SU-DHL-6 (cell line): ENCODE data around the gene NPC2.

Source experiments
- H2AFZ ChIP-seq: fragments of 200-600 bp; sonication (generic); 2 replicates; pipeline ENCODE4 v1.6.1; 2014; ENCODE audit warnings: low read depth, mild to moderate bottlenecking, moderate library complexity, mixed read lengths, antibody characterized with exemption, low read length; ENCODE audit not compliant: severe bottlenecking
- H3F3A ChIP-seq: fragments of 200-600 bp; shearing (Covaris generic); 2 replicates; pipeline ENCODE4 v1.6.0; 2016; ENCODE audit warnings: antibody characterized with exemption, mild to moderate bottlenecking; ENCODE audit not compliant: insufficient read depth
- H3K27ac ChIP-seq: fragments of 200-600 bp; sonication (generic); 2 replicates; pipeline ENCODE4 v1.5.1; 2016; ENCODE audit warnings: low read depth, mild to moderate bottlenecking, low read length, moderate library complexity, mixed read lengths
- H3K27me3 ChIP-seq: fragments of 200-600 bp; sonication (generic), shearing (Covaris generic); 2 replicates; pipeline ENCODE4 v1.6.0; 2014; ENCODE audit warnings: mild to moderate bottlenecking, low read length
- H3K36me3 ChIP-seq: fragments of 200-600 bp; sonication (generic); 2 replicates; pipeline ENCODE4 v1.6.1; 2014; ENCODE audit warnings: mild to moderate bottlenecking, low read length, mixed read lengths
- H3K4me2 ChIP-seq: fragments of 300-600, 200-600 bp; shearing (Covaris generic), sonication (generic); 2 replicates; pipeline ENCODE4 v1.6.0; 2014; ENCODE audit warnings: low read length, low read depth, mild to moderate bottlenecking; ENCODE audit not compliant: poor library complexity, severe bottlenecking
- H3K4me3 ChIP-seq: fragments of 200-600 bp; sonication (generic); 2 replicates; pipeline ENCODE4 v1.5.1; 2014; ENCODE audit warnings: antibody characterized with exemption, low read length, mild to moderate bottlenecking, mixed read lengths; ENCODE audit not compliant: insufficient read depth, poor library complexity, severe bottlenecking
- H3K79me2 ChIP-seq: fragments of 200-600 bp; sonication (generic); 2 replicates; pipeline ENCODE4 v1.6.1; 2014; ENCODE audit warnings: mild to moderate bottlenecking, low read length, moderate library complexity; ENCODE audit not compliant: insufficient read depth
- H3K9ac ChIP-seq: fragments of 200-600 bp; sonication (generic); 2 replicates; pipeline ENCODE4 v1.7.0; 2014; ENCODE audit warnings: mild to moderate bottlenecking, low read length
- H3K9me2 ChIP-seq: fragments of 200-600 bp; sonication (generic); replicated peaks from 2 replicates; pipeline ENCODE4 v1.6.1; 2014; ENCODE audit warnings: low read length; ENCODE audit not compliant: insufficient read depth
- H3K9me3 ChIP-seq: fragments of 200-600 bp; sonication (generic); 2 replicates; pipeline ENCODE4 v1.6.1; 2014; ENCODE audit warnings: low read length, mixed read lengths; ENCODE audit not compliant: insufficient read depth
- H4K20me1 ChIP-seq: fragments of 200-600 bp; sonication (generic); 2 replicates; pipeline ENCODE4 v1.6.1; 2014; ENCODE audit warnings: low read depth, mild to moderate bottlenecking, antibody characterized with exemption, low read length, moderate library complexity, mixed read lengths
- CTCF ChIP-seq: fragments of 200-600 bp; sonication (generic); IDR thresholded peaks from one replicate; pipeline ENCODE4 v1.5.1; 2017; ENCODE audit warnings: antibody characterized with exemption, mild to moderate bottlenecking, low read length, moderate library complexity; ENCODE audit not compliant: insufficient read depth, poor library complexity, severe bottlenecking
- EZH2phosphoT487 ChIP-seq: fragments of 200-600 bp; sonication (generic), shearing (Covaris generic); conservative IDR thresholded peaks from 2 replicates; pipeline ENCODE4 v1.6.1; 2018; ENCODE audit warnings: mild to moderate bottlenecking, antibody characterized with exemption, low read length, moderate library complexity, mixed read lengths

Gene NPC2

DNA sequence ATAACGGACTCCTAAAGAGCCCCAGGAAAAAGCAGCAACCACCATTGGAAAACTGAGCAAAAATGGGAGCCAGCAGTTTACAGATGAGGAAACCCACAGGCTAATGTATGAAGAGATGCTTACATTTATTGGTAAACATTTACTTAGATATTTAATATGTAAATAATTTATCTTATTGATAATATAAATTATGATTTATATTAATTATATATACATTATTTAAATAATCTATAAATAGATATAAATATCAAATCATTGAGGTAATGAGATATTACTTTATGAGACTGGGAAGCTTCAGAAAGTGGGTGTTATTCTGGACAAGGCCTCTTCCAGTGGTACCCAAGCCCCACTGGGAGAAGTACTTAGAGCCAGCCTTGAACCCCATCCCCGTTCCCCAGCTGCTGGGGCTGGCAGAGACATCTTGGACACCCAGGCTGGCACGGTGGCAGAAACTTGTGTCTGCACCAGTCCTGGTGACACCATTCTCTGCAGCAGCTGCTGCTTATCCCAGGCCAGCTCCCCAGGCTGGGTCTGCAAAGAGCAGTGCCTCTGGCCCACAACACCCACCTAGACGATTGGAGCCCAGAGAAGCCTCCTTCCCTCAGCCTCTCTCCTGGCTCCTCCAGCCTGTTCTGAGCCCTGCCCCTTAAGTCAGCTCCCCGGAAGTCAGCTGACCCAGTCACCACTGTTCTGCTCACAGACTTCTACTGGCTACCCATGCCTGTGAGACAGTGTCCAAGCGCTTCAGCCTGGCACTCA is 26.4 kb upstream of the NPC2 start:
- H3K27me3 ChIP-seq: no peaks in the 10 kb centered on the region
- H3F3A ChIP-seq: no peaks in the 10 kb centered on the region
- no peak overlapping the region for H3K9ac ChIP-seq
- no peaks in the 10 kb centered on the region for H3K9me2 ChIP-seq
- TF ChIP-seq EZH2phosphoT487 (no peak), CTCF (no peak)
- H3K79me2 ChIP-seq: no peaks in the 10 kb centered on the region
- H3K9me3 ChIP-seq: no peaks in the 10 kb centered on the region
- no peak overlapping the region for H3K4me3 ChIP-seq
- H3K4me2 ChIP-seq: no peak overlapping the region
- H3K36me3 ChIP-seq: no peaks in the 10 kb centered on the region
- no peaks in the 10 kb centered on the region for H4K20me1 ChIP-seq
- H3K27ac ChIP-seq: no peak overlapping the region
- H2AFZ ChIP-seq: no peak overlapping the region

GRCh38 chr14:74518221-74518620 is 25.1 kb upstream of the NPC2 start:
- Histone ChIP-seq H3K27ac (no peak overlapping the region), H3K4me3 (no peak overlapping the region), H3K9me3 (no peaks in the 10 kb centered on the region), H3K4me2 (no peak overlapping the region), H3F3A (no peaks in the 10 kb centered on the region), H4K20me1 (no peaks in the 10 kb centered on the region), H3K27me3 (no peaks in the 10 kb centered on the region), H3K9ac (no peak overlapping the region), H3K36me3 (no peaks in the 10 kb centered on the region), H3K79me2 (no peaks in the 10 kb centered on the region), H3K9me2 (no peaks in the 10 kb centered on the region), H2AFZ (no peak overlapping the region)
- TF ChIP-seq EZH2phosphoT487 (no peak), CTCF (no peak)

GRCh38 chr14:74517731-74518130 is 24.6 kb upstream of the NPC2 start:
- no peaks in the 10 kb centered on the region for H3F3A ChIP-seq
- no peaks in the 10 kb centered on the region for H3K9me2 ChIP-seq
- no peaks in the 10 kb centered on the region for H3K36me3 ChIP-seq
- TF ChIP-seq CTCF (no peak), EZH2phosphoT487 (no peak)
- no peak overlapping the region for H3K4me2 ChIP-seq
- no peaks in the 10 kb centered on the region for H4K20me1 ChIP-seq
- H3K27me3 ChIP-seq: no peaks in the 10 kb centered on the region
- H3K9me3 ChIP-seq: no peaks in the 10 kb centered on the region
- no peak overlapping the region for H3K4me3 ChIP-seq
- no peak overlapping the region for H2AFZ ChIP-seq
- no peak overlapping the region for H3K9ac ChIP-seq
- no peak overlapping the region for H3K27ac ChIP-seq
- no peaks in the 10 kb centered on the region for H3K79me2 ChIP-seq
